C4-2B (cell line): ENCODE data around the gene NBAS.

Source experiments
- ZFX ChIP-seq: fragments of 450-650 bp; IDR thresholded peaks from 2 replicates; pipeline ENCODE4 v1.6.1; 2017
- TF ChIP-seq, protein P1 (sequence below): fragments of 450-650 bp; conservative IDR thresholded peaks from 2 replicates; pipeline ENCODE4 v1.5.1; 2017; ENCODE audit warnings: mild to moderate bottlenecking

DNA sequence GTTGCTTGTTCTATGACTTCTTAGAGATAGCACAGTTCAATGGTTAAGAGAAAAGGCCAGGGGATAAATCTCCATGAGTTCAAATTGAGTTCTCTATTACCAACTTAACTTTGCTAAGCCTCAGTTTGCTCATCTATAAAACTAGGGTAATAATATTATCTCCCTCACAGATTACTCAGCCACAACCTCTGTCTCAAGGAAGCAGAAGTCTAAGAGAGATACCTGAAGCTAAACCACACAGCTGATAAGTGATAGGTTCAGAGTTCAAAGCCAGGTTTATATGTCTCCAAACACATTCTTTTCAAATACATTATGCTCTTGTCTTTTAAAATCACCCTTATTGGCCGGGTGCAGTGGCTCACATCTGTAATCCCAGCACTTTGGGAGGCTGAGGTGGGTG is 287.7 kb downstream of the NBAS start:
- TF ChIP-seq, protein P1, sequence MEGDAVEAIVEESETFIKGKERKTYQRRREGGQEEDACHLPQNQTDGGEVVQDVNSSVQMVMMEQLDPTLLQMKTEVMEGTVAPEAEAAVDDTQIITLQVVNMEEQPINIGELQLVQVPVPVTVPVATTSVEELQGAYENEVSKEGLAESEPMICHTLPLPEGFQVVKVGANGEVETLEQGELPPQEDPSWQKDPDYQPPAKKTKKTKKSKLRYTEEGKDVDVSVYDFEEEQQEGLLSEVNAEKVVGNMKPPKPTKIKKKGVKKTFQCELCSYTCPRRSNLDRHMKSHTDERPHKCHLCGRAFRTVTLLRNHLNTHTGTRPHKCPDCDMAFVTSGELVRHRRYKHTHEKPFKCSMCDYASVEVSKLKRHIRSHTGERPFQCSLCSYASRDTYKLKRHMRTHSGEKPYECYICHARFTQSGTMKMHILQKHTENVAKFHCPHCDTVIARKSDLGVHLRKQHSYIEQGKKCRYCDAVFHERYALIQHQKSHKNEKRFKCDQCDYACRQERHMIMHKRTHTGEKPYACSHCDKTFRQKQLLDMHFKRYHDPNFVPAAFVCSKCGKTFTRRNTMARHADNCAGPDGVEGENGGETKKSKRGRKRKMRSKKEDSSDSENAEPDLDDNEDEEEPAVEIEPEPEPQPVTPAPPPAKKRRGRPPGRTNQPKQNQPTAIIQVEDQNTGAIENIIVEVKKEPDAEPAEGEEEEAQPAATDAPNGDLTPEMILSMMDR = no peak
- no peak for TF ChIP-seq ZFX
